K562 (cell line): ENCODE data around the gene PTRH2. TPM values are rescaled to one million over a fixed set of nuclear protein-coding genes. Genes with fewer than 3 reads are reported as not detected.

Experiments
- CBX3 ChIP-seq, 2 experiments: IDR thresholded peaks; 1 replicate in 1 of 2; 2 replicates in 1 of 2; pipeline ENCODE4 v1.6.1; 2012; ENCODE audit warnings: inconsistent platforms in 2 of 2, low read length in 2 of 2, borderline replicate concordance in 1 of 2, control low read depth in 1 of 2
- GABPB1 ChIP-seq: sonication (generic); formaldehyde crosslinking; IDR thresholded peaks from 2 replicates; pipeline ENCODE4 v1.8.0; 2022; ENCODE audit warnings: mild to moderate bottlenecking, missing genetic modification reagents
- GTF2E2 ChIP-seq: fragments of 200-800 bp; sonication (Bioruptor generic); IDR thresholded peaks from 2 replicates; pipeline ENCODE4 v1.6.1; 2016; ENCODE audit warnings: missing genetic modification characterization, missing compliant biosample characterization
- IRF9 ChIP-seq: fragments of 450-650 bp; IDR thresholded peaks from 2 replicates; pipeline ENCODE4 v1.6.1; 2016; ENCODE audit warnings: missing biosample characterization, missing genetic modification characterization
- MBD2 ChIP-seq: sonication (generic); IDR thresholded peaks from 2 replicates; pipeline ENCODE4 v1.6.1; 2016; ENCODE audit warnings: low read depth, borderline replicate concordance
- PHB ChIP-seq: fragments of 250-450 bp; sonication (Bioruptor Pico); IDR thresholded peaks from 2 replicates; pipeline ENCODE4 v1.5.0; 2021
- RBM15 ChIP-seq: fragments of 200-400 bp; formaldehyde crosslinking; IDR thresholded peaks from 2 replicates; pipeline ENCODE4 v1.6.1; 2018; ENCODE audit warnings: mild to moderate bottlenecking, low read length, moderate library complexity; ENCODE audit not compliant: insufficient read depth
- TAF1 ChIP-seq: IDR thresholded peaks from 2 replicates; pipeline ENCODE4 v1.6.1; 2011; ENCODE audit warnings: mild to moderate bottlenecking, low read length, moderate library complexity; ENCODE audit not compliant: insufficient read depth, control insufficient read depth, severe bottlenecking; ENCODE audit errors: extremely low read depth
- ZNF318 ChIP-seq, 2 experiments: fragments of 450-650 bp; IDR thresholded peaks; 2 replicates each; pipeline ENCODE4 v1.6.1; 2016; ENCODE audit warnings: mild to moderate bottlenecking in 2 of 2, borderline replicate concordance in 1 of 2, low read depth in 1 of 2, moderate library complexity in 1 of 2
- ZNF76 ChIP-seq: fragments of 250-450 bp; sonication (Bioruptor Pico); IDR thresholded peaks from 2 replicates; pipeline ENCODE4 v1.4.0; 2020; ENCODE audit warnings: mild to moderate bottlenecking, moderate library complexity, borderline replicate concordance
- ZNF830 ChIP-seq: fragments of 250-450 bp; sonication (Bioruptor Pico); IDR thresholded peaks from 2 replicates; pipeline ENCODE4 v1.5.0; 2021; ENCODE audit warnings: mild to moderate bottlenecking
- polyA plus RNA-seq, 8 experiments: library from polyadenylated mRNA; depleted of rRNA in 4 of 8; stranded (reverse) in 5 of 8; unstranded in 3 of 8; fragments of >200 nt; fragmentation: Nextera tagmentation in 2 of 8; fragmentation: Illumina TruSeq in 1 of 8; extraction: Ambion mirVana in 2 of 8; extraction: Trizol in 1 of 8; gene quantifications; 2 replicates each; pipeline versions ENCODE4 v1.2.1 to v1.2.3, GENCODE V29; 2011 to 2014; ENCODE audit warnings: inconsistent platforms in 1 of 8, missing spikeins in 1 of 8
- total RNA-seq, 7 experiments: library from RNA; depleted of rRNA in 6 of 7; stranded (reverse); fragments of >200 nt in 6 of 7; fragmentation: Illumina TruSeq in 2 of 7; extraction: Trizol in 2 of 7; gene quantifications; 2 replicates each; pipeline versions ENCODE4 v1.2.1 to v1.2.3, GENCODE V29; 2011 to 2021; ENCODE audit warnings: low replicate concordance in 1 of 7

Gene PTRH2
- total and polyA plus RNA-seq, 9 of the 15 experiments (the other 6 are each of a cell fraction or from before 2014, with no cell fraction given), result 53.1 to 210 (median 126) TPM

GRCh38 chr17:59716427-59716826 lies 9.2 kb upstream of the PTRH2 start (continued):
- TF ChIP-seq IRF9 (tag) (no peak), PHB (CRISPR knock-in tag) (no peak), ZNF76 (no peak), ZNF830 (no peak), ZNF318 (IDR thresholded peaks at IDR 0.05; ENCODE audit: borderline replicate concordance in 1 of 2, low read depth in 1 of 2) (no peak), TAF1 (no peak), GTF2E2 (no peak), GABPB1 (CRISPR knock-in tag) (no peak), MBD2 (no peak), RBM15 (no peak), CBX3 (IDR thresholded peaks at IDR 0.05; ENCODE audit: borderline replicate concordance in 1 of 2, low read length in 2 of 2) (no peak)
